ENCODE measurements around the gene GCSH.

GCSH gene

GRCh38 chr16:81095953-81096714, at the start of gene GCSH:
TSS of gene GCSH (minus strand) at chr16:81096395. CDS start at chr16:81096278, 117 bp downstream.
- in situ Hi-C loops (cut with HindIII; ENCODE audit: low sequenced_read_pairs): no loop called here

- in situ Hi-C loops (cut with HindIII; ENCODE audit: low sequenced_read_pairs): no loop called here
These were observed 47.8 kb upstream of the GCSH start for GRCh38 chr16:81143921-81144471.

GRCh38 chr16:81142864-81143263, 46.7 kb upstream of the GCSH start:
- in situ Hi-C loops (cut with HindIII; ENCODE audit: low sequenced_read_pairs): no loop called here

- in situ Hi-C loops (cut with HindIII; ENCODE audit: low sequenced_read_pairs): no loop called here
These were observed 45.0 kb upstream of the GCSH start for GRCh38 chr16:81140930-81141780.

GRCh38 chr16:81138831-81139557, 42.8 kb upstream of the GCSH start:
- in situ Hi-C loops (cut with HindIII; ENCODE audit: low sequenced_read_pairs): no loop called here

GRCh38 chr16:81137754-81138153, 41.6 kb upstream of the GCSH start:
- in situ Hi-C loops (cut with HindIII; ENCODE audit: low sequenced_read_pairs): no loop called here

GRCh38 chr16:81136390-81137335, 40.5 kb upstream of the GCSH start:
- in situ Hi-C loops (cut with HindIII; ENCODE audit: low sequenced_read_pairs): no loop called here

GRCh38 chr16:81130126-81130525, 33.9 kb upstream of the GCSH start:
- in situ Hi-C loops (cut with HindIII; ENCODE audit: low sequenced_read_pairs): no loop called here

GRCh38 chr16:81128726-81129524, 32.7 kb upstream of the GCSH start:
- in situ Hi-C loops (cut with HindIII; ENCODE audit: low sequenced_read_pairs): no loop called here

GRCh38 chr16:81127051-81127450, 30.9 kb upstream of the GCSH start:
- in situ Hi-C loops (cut with HindIII; ENCODE audit: low sequenced_read_pairs): no loop called here

- in situ Hi-C loops (cut with HindIII; ENCODE audit: low sequenced_read_pairs): no loop called here
These were observed 27.1 kb upstream of the GCSH start for GRCh38 chr16:81123092-81123852.

- in situ Hi-C loops (cut with HindIII; ENCODE audit: low sequenced_read_pairs): no loop called here
These were observed 25.3 kb upstream of the GCSH start for GRCh38 chr16:81121474-81121990.

- in situ Hi-C loops (cut with HindIII; ENCODE audit: low sequenced_read_pairs): no loop called here
These were observed 21.2 kb upstream of the GCSH start for GRCh38 chr16:81117436-81117835.

- in situ Hi-C loops (cut with HindIII; ENCODE audit: low sequenced_read_pairs): no loop called here
These were observed 20.1 kb upstream of the GCSH start for GRCh38 chr16:81116285-81116684.

- in situ Hi-C loops (cut with HindIII; ENCODE audit: low sequenced_read_pairs): no loop called here
These were observed 16.3 kb upstream of the GCSH start for GRCh38 chr16:81112453-81112852.

GRCh38 chr16:81109274-81109673, 13.1 kb upstream of the GCSH start:
- in situ Hi-C loops (cut with HindIII; ENCODE audit: low sequenced_read_pairs): loop anchor here (10.0 kb wide), 1 partner anchor 56 kb away; no protein-coding TSS in a partner anchor

GRCh38 chr16:81107511-81107910, 11.3 kb upstream of the GCSH start:
- in situ Hi-C loops (cut with HindIII; ENCODE audit: low sequenced_read_pairs): loop anchor here (10.0 kb wide), 1 partner anchor 57 kb away; no protein-coding TSS in a partner anchor
